A673 (cell line): Measurements from ENCODE around the gene C8B.

Source experiments
- CTCF ChIP-seq: fragments of 300-800, 200-600 bp; sonication (generic); conservative IDR thresholded peaks from 2 replicates; pipeline ENCODE4 v1.5.1; 2017; ENCODE audit warnings: low read depth, mild to moderate bottlenecking, antibody characterized with exemption, low read length, moderate library complexity, mixed read lengths
- EZH2 ChIP-seq: fragments of 200-600 bp; sonication (generic); IDR thresholded peaks from 2 replicates; pipeline ENCODE4 v1.6.1; 2017; ENCODE audit warnings: borderline replicate concordance, low read depth, mild to moderate bottlenecking, mixed read lengths, antibody characterized with exemption, low read length; ENCODE audit not compliant: poor library complexity, severe bottlenecking

DNA sequence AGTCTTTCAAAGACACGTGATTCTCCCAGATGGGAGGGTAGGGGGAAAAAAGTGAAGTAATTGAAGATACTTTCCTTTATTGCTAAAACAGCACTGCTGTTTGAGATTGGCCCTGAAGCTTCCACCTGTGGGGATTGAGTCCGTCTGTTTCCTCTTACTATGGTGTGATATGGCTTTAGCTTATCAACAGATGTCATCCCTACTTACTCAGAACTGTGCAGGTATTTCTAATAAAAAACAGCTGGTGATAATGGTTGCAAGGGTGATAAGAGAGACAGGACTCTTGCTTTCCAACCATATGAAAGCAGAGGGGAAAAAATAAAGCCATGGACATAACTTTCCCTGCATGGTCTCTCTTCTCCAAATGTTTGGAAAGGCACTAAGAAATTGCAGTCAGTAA lies 41.7 kb upstream of the C8B start:
- TF ChIP-seq EZH2 = no peak
- TF ChIP-seq CTCF = no peak
